Osteoblast (primary cell): Measurements from ENCODE around the gene TFDP1. TPM values are rescaled to one million over a fixed set of nuclear protein-coding genes. Genes with fewer than 3 reads are reported as not detected.

Experiments used
- DNase-seq: peaks from one replicate; pipeline ENCODE4 v3.0.0; 2011; ENCODE audit warnings: low spot score, mixed read lengths; ENCODE audit not compliant: insufficient read length; ENCODE audit errors: missing footprints
- H2AFZ ChIP-seq: 2 replicates; pipeline ENCODE4 v1.6.0; 2011; ENCODE audit warnings: mild to moderate bottlenecking, low read length
- H3K27ac ChIP-seq: 2 replicates; pipeline ENCODE4 v1.5.1; 2011; ENCODE audit warnings: mild to moderate bottlenecking, low read depth, low read length, moderate library complexity
- H3K27me3 ChIP-seq: 2 replicates; pipeline ENCODE4 v1.6.0; 2012; ENCODE audit warnings: mild to moderate bottlenecking, control low read depth, inconsistent platforms, low read length, moderate library complexity; ENCODE audit not compliant: insufficient read depth
- H3K36me3 ChIP-seq: 2 replicates; pipeline ENCODE4 v1.5.1; 2011; ENCODE audit warnings: mild to moderate bottlenecking, low read length, control low read depth, moderate library complexity; ENCODE audit not compliant: insufficient read depth
- H3K4me1 ChIP-seq: 2 replicates; pipeline ENCODE4 v1.5.1; 2011; ENCODE audit warnings: mild to moderate bottlenecking, low read length, control low read depth, moderate library complexity; ENCODE audit not compliant: insufficient read depth
- H3K4me2 ChIP-seq: 2 replicates; pipeline ENCODE4 v1.6.0; 2011; ENCODE audit warnings: mild to moderate bottlenecking, low read length; ENCODE audit not compliant: insufficient read depth
- H3K4me3 ChIP-seq: fragments of 200-600 bp; sonication (generic); 3 replicates; pipeline ENCODE4 v1.5.1; 2012; ENCODE audit warnings: mild to moderate bottlenecking, low read length, inconsistent platforms; ENCODE audit not compliant: insufficient read depth
- H3K79me2 ChIP-seq: 2 replicates; pipeline ENCODE4 v1.6.0; 2012; ENCODE audit warnings: mild to moderate bottlenecking, low read length, control low read depth, inconsistent platforms; ENCODE audit not compliant: insufficient read depth
- H3K9me3 ChIP-seq: 2 replicates; pipeline ENCODE4 v1.5.1; 2011; ENCODE audit warnings: low read depth, low read length, control low read depth
- H4K20me1 ChIP-seq: 2 replicates; pipeline ENCODE4 v1.6.0; 2012; ENCODE audit warnings: mild to moderate bottlenecking, low read length, control low read depth; ENCODE audit not compliant: insufficient read depth
- CTCF ChIP-seq: IDR thresholded peaks from 2 replicates; pipeline ENCODE4 v1.5.1; 2011; ENCODE audit warnings: mild to moderate bottlenecking, low read depth, low read length, moderate library complexity; ENCODE audit errors: extremely low read depth
- total RNA-seq: library from RNA; depleted of rRNA; stranded (reverse); fragments of >200 nt; gene quantifications from 2 replicates; pipeline ENCODE4 v1.2.3, GENCODE V29; 2012

Gene TFDP1
- total RNA-seq, 1 donor, result 56.8 TPM

- no peak overlapping the region for H3K27ac ChIP-seq
- TF ChIP-seq CTCF, result no peak
- H3K9me3 ChIP-seq, result no peaks in the 10 kb centered on the region
- H4K20me1 ChIP-seq, result peaks cover 39% of the 10 kb centered on the region
- no peak overlapping the region for H3K4me2 ChIP-seq
- H3K4me3 ChIP-seq, result no peak overlapping the region
- peaks cover 3% of the 10 kb centered on the region for H3K4me1 ChIP-seq
- H3K79me2 ChIP-seq, result peaks cover 54% of the 10 kb centered on the region
- H3K36me3 ChIP-seq, result peaks cover 29% of the 10 kb centered on the region
- H3K27me3 ChIP-seq, result no peaks in the 10 kb centered on the region
- no peak overlapping the region for H2AFZ ChIP-seq
- DNase-seq, result peak; percentile 60
Measured at GRCh38 chr13:113586661-113587479, 2.3 kb downstream of the TFDP1 start.

DNA sequence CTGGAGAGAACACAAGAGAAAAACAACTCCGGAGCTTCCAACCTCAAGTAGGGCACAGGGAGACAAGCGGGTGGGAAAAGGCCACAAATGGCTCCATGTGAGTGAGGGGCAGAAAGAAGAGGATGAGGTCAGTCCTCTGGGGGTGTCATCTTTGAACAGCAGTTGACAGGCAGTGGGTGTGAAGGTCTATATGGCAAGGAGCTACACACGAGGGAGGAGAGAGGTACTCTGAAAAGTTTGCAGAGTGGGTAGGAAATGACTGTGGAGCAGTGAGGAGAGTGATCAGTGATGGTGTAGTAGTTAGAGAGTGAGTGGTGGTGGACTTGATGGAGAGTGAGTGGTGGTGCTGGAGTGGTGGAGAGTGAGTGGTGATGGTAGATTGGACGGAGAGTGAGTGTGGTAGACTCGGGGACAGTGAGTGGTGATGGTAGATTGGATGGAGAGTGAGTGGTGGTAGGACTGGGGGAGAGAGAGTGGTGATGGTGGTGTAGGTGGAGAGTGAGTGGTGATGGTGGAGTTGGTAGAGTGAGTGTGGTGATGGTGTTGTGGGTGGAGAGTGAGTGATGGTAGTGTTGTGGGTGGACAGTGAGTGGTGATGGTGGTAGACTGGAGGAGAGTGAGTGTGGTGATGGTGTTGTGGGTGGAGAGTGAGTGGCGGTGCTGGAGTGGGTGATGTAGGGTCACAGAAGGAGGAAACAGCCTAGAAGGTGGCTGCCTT, 4.0 kb downstream of the TFDP1 start:
- Histone ChIP-seq H3K27me3 (no peaks in the 10 kb centered on the region), H3K79me2 (peaks cover 68% of the 10 kb centered on the region), H2AFZ (no peak overlapping the region), H3K27ac (no peak overlapping the region), H4K20me1 (peaks cover 53% of the 10 kb centered on the region), H3K4me1 (peaks cover 3% of the 10 kb centered on the region), H3K4me3 (no peak overlapping the region), H3K36me3 (peaks cover 29% of the 10 kb centered on the region), H3K9me3 (no peaks in the 10 kb centered on the region), H3K4me2 (no peak overlapping the region)
- TF ChIP-seq CTCF, result no peak
- peak; percentile 66 for DNase-seq

DNA sequence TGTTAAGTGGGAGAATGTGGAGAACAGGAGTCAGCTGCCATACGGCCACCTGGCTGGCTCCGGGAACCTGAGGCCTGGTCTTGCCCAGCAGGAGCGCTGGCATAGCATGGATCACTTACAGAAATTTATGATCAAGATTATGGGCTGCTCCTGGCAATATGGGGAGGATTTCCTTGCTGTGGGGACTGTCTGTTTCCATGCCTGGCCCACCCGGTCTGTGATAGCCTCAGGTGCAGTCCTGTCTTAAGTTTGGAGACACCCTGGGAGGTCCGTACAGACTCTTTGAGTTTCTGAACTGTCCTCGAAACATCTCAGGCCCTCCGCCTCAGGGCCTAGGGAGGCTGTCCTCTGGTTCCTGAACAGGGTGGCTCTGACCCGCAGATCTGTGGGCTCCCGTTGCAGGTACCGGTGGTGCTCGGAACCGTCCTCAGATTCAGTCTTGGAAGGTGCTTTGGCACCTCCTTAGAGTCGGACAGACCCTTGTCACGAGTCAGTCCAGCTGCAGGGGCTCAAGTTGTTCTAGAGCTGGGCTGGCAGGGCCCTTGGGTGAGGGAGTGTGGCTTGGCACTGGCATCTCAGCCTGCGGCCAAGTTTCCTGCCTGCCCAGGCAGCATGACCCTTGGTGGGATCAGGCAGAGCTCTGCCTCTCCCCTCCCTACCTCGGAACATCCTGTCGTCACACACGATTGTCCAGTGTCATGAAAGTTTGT, 4.9 kb downstream of the TFDP1 start:
- DNase-seq, result peak; percentile 56
- TF ChIP-seq CTCF, result no peak
- peaks cover 3% of the 10 kb centered on the region for H3K4me1 ChIP-seq
- H3K4me3 ChIP-seq, result no peak overlapping the region
- no peak overlapping the region for H3K4me2 ChIP-seq
- H2AFZ ChIP-seq, result no peak overlapping the region
- H3K27ac ChIP-seq, result no peak overlapping the region
- peaks cover 76% of the 10 kb centered on the region for H3K79me2 ChIP-seq
- no peaks in the 10 kb centered on the region for H3K9me3 ChIP-seq
- H3K36me3 ChIP-seq, result peaks cover 29% of the 10 kb centered on the region
- H3K27me3 ChIP-seq, result no peaks in the 10 kb centered on the region
- peaks cover 61% of the 10 kb centered on the region for H4K20me1 ChIP-seq
